ENCODE data around the gene MTFP1. TPM values are rescaled to one million over a fixed set of nuclear protein-coding genes. Genes with fewer than 3 reads are reported as not detected.
A peak's percentile ranks its signal among the peaks of the same experiment; 100 is the strongest.

MTFP1 gene
- total RNA-seq, 6 experiments from 2014 or later: 4.2 to 30.1 (median 9.1) TPM

DNA sequence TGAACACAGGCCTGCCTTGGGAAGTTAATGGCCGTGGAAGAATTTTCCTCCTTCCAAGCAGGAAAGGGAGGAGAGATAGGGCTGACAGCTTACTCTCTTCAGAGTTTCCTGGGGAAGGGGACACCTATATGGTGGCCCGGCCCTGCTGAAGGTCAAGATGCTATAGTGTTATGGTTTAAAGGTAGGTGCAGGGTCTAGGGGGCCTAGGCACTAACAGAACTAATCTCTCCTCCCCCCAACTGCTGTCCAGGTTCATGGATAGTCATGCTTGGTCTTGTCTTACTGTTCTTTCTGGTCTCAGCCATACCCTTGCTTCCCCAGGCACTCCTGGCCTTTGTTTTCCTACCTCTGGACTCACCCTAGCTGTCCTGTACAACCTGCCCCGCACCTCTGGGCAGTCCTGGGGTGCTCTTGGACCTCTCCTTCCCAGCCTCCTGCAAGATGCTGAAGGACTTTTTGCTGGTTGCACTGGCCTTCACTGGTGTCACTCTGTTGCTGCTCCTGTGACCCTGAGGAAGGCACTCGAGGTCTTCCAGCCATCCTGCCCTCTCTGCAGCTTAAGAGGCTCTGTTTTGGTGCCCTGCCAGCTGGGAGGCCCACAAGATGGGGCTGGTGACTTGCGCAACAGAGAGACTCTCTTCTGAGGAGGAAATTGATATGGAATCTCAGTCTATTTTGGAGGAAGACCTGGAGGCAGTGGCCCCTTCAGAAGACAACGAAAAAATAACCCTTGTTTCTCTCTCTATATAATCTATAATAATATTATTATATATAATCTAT, 28.4 kb downstream of the MTFP1 start:
- 38% methylated on average over 4 of the region's 6 CpGs for WGBS (ENCODE audit: insufficient coverage, low coverage, low lambda C conversion rate, missing lambda C conversion rate)

DNA sequence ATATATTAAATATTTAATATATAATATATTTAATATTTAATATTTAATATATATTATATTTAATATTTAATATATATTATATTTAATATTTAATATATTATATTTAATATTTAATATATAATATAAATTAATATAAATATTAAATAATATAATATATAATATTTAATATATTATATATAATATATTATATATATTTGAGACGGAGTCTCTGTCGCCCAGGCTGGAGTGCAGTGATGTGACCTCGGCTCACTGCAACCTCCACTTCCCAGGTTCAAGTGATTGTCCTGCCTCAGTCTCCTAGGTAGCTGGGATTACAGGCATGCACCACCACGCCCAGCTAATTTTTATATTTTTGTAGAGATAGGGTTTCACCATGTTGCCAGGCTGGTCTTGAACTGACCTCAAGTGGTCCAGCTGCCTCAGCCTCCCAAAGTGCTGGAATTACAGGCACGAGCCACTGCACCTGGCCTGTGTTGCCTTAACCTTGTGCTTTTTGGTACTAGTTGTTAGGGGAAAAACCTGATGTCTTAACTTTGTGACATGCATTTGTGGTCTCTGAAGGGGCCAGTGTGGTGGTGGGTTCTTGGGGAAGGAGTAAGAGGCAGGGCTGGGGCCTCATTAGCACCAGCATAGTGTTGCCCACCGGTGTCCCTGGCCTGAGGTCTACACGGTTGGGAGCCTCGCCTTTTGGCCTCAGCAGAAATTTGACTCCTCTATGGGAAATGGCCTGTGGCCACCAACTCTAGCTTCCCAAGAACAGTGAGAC, 29.7 kb downstream of the MTFP1 start:
- Histone ChIP-seq H3K27ac (no peak overlapping the region), H3K36me3 (no peaks in the 10 kb centered on the region), H3K9me3 (no peaks in the 10 kb centered on the region), H3K27me3 (no peaks in the 10 kb centered on the region), H3K4me1 (peaks cover 0 to 28% (median 9%) of the 10 kb centered on the region in 4 donors), H3K4me3 (no peak overlapping the region)
- TF ChIP-seq, protein P1, sequence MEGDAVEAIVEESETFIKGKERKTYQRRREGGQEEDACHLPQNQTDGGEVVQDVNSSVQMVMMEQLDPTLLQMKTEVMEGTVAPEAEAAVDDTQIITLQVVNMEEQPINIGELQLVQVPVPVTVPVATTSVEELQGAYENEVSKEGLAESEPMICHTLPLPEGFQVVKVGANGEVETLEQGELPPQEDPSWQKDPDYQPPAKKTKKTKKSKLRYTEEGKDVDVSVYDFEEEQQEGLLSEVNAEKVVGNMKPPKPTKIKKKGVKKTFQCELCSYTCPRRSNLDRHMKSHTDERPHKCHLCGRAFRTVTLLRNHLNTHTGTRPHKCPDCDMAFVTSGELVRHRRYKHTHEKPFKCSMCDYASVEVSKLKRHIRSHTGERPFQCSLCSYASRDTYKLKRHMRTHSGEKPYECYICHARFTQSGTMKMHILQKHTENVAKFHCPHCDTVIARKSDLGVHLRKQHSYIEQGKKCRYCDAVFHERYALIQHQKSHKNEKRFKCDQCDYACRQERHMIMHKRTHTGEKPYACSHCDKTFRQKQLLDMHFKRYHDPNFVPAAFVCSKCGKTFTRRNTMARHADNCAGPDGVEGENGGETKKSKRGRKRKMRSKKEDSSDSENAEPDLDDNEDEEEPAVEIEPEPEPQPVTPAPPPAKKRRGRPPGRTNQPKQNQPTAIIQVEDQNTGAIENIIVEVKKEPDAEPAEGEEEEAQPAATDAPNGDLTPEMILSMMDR (IDR thresholded peaks at IDR 0.05): no peak
- TF ChIP-seq POLR2A (IDR thresholded peaks at IDR 0.05): no peak
- DNase-seq (no peak), ATAC-seq (no peak)
- intact Hi-C loops (cut with DNase I): no loop called here
- 93% methylated on average over 5 of the region's 8 CpGs for WGBS (ENCODE audit: insufficient coverage, low coverage, low lambda C conversion rate, missing lambda C conversion rate)

More for the DNA sequence above, 28.4 kb downstream of the MTFP1 start:
- no peak overlapping the region for H3K4me3 ChIP-seq
- no peak for TF ChIP-seq POLR2A (IDR thresholded peaks at IDR 0.05)
- TF ChIP-seq, protein P1 (IDR thresholded peaks at IDR 0.05): no peak
- no peak overlapping the region for H3K27ac ChIP-seq
- DNase-seq (no peak), ATAC-seq (no peak)
- H3K27me3 ChIP-seq: no peaks in the 10 kb centered on the region
- H3K4me1 ChIP-seq: peaks cover 0 to 15% (median 3%) of the 10 kb centered on the region in 4 donors
- H3K36me3 ChIP-seq: no peaks in the 10 kb centered on the region
- H3K9me3 ChIP-seq: no peaks in the 10 kb centered on the region
- intact Hi-C loops (cut with DNase I): no loop called here

DNA sequence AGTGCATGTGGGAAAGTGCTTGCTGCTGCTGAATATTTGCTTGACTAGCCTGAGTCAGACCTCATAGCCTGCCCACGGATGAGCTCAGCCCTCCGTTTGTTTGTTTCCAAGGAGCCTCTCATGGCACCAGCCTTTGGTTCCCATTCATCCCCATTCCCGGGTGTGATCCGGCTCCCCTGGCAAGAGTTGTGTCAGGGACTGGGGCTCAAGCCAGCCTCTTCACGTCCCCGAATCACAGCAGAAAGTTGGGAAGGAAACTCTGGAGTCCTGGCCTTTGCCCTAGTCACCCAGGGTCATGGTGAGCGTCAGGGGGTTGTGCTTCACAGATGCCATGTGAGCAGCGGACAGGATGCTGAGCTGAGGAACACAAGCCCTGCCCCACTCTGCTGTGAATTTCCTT, 32.4 kb downstream of the MTFP1 start:
- ATAC-seq (peak; percentile 48 to 68 (median 61)), DNase-seq (peak in 2 of 3 donors; percentile 55 to 71)
- Histone ChIP-seq H3K36me3 (no peaks in the 10 kb centered on the region), H3K27me3 (no peaks in the 10 kb centered on the region), H3K9me3 (no peaks in the 10 kb centered on the region), H3K27ac (no peak overlapping the region), H3K4me3 (no peak overlapping the region), H3K4me1 (peaks cover 0 to 39% (median 10%) of the 10 kb centered on the region in 4 donors)
- no peak for TF ChIP-seq POLR2A (IDR thresholded peaks at IDR 0.05)
- TF ChIP-seq, protein P1 (IDR thresholded peaks at IDR 0.05): no peak
- WGBS (ENCODE audit: insufficient coverage, low coverage, low lambda C conversion rate, missing lambda C conversion rate): 19% methylated on average over 6 of the region's 8 CpGs
- intact Hi-C loops (cut with DNase I): no loop called here

DNA sequence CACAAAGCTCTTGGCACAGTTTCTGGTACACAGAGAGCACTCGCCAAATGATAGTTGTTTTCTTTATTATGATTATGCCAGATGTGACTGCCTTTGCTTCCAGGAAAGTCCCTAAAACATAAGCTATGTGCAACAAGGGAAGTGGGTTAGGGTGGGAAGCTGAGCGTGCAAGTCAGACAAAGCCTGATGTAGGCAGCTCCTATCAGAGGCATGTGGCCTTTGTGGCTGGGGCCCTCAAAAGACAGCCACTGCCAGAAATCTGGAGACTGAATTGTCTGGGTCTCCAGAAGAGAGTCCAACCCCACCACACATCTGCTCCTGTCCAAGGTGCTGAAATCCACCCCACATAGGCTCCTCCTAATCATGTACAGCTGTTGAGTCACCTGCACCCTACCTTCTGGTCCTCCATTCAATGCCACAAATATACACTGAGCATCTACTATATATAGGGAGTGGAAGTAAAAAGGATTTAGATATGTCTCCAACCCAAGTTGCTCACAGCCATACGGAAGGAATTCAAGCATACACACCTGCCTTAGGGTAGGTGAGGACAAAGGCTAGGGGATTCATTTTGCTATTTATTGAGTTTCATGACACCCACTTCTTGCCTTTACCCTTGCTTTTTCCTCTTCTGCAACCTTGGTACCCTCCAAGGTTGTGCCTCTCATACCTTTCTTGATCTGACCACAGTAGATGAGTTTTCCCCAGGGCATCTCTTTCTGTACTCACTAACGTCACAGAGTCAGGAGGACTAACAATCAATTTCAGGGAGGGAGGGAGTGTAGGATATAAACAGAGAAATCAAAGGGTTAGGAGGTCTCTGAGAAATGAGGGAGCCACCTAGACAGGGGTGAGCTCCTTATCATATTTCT, 33.8 kb downstream of the MTFP1 start:
- no peak for TF ChIP-seq POLR2A (IDR thresholded peaks at IDR 0.05)
- TF ChIP-seq, protein P1 (IDR thresholded peaks at IDR 0.05): no peak
- Histone ChIP-seq H3K27me3 (no peaks in the 10 kb centered on the region), H3K4me1 (peaks cover 0 to 39% (median 10%) of the 10 kb centered on the region in 4 donors), H3K36me3 (no peaks in the 10 kb centered on the region), H3K9me3 (no peaks in the 10 kb centered on the region), H3K4me3 (no peak overlapping the region), H3K27ac (no peak overlapping the region)
- DNase-seq (no peak), ATAC-seq (peak; percentile 10 to 26 (median 22))
- intact Hi-C loops (cut with DNase I): no loop called here
- 24% methylated on average over 3 of the region's 4 CpGs for WGBS (ENCODE audit: insufficient coverage, low coverage, low lambda C conversion rate, missing lambda C conversion rate)
